Mesendoderm (in vitro differentiated cells): ENCODE results near the gene SDK2.

Experiments used
- DNase-seq: peaks from one replicate; pipeline ENCODE4 v3.0.0; 2013
- H2AK5ac ChIP-seq: 2 replicates; pipeline ENCODE4 v1.6.1; 2013; ENCODE audit warnings: low read length, inconsistent platforms
- H2BK120ac ChIP-seq: 2 replicates; pipeline ENCODE4 v1.6.1; 2013; ENCODE audit warnings: low read depth, mild to moderate bottlenecking, low read length, moderate library complexity, mixed read lengths
- H2BK15ac ChIP-seq: replicated peaks from 2 replicates; pipeline ENCODE4 v1.6.1; 2013; ENCODE audit warnings: low read depth, mild to moderate bottlenecking, moderate library complexity
- H2BK5ac ChIP-seq: 2 replicates; pipeline ENCODE4 v1.6.1; 2013; ENCODE audit warnings: low read length, inconsistent platforms
- H3K18ac ChIP-seq: 2 replicates; pipeline ENCODE4 v1.6.1; 2013; ENCODE audit warnings: mild to moderate bottlenecking, low read length, mixed read lengths
- H3K23ac ChIP-seq: one replicate; pipeline ENCODE4 v1.6.1; 2013; ENCODE audit warnings: low read length
- H3K27ac ChIP-seq: 2 replicates; pipeline ENCODE4 v1.5.1; 2013; ENCODE audit warnings: low read depth, mild to moderate bottlenecking, inconsistent platforms, low read length, moderate library complexity
- H3K27me3 ChIP-seq: 2 replicates; pipeline ENCODE4 v1.6.1; 2013; ENCODE audit warnings: low read length, control low read depth, mild to moderate bottlenecking, inconsistent platforms; ENCODE audit not compliant: insufficient read depth, poor library complexity
- H3K36me3 ChIP-seq: 2 replicates; pipeline ENCODE4 v1.6.1; 2013; ENCODE audit warnings: low read length, inconsistent platforms; ENCODE audit not compliant: control insufficient read depth, insufficient read depth
- H3K4ac ChIP-seq: one replicate; pipeline ENCODE4 v1.6.1; 2013; ENCODE audit warnings: low read depth, mild to moderate bottlenecking, low read length, moderate library complexity
- H3K4me1 ChIP-seq: 2 replicates; pipeline ENCODE4 v1.6.1; 2013; ENCODE audit warnings: low read depth, low read length, inconsistent platforms; ENCODE audit not compliant: control insufficient read depth
- H3K4me2 ChIP-seq: 2 replicates; pipeline ENCODE4 v1.6.1; 2013; ENCODE audit warnings: low read length
- H3K4me3 ChIP-seq: 2 replicates; pipeline ENCODE4 v1.5.1; 2013; ENCODE audit warnings: mild to moderate bottlenecking, low read length
- H3K56ac ChIP-seq: one replicate; pipeline ENCODE4 v1.6.1; 2013; ENCODE audit warnings: low read length
- H3K79me1 ChIP-seq: 2 replicates; pipeline ENCODE4 v1.6.1; 2013; ENCODE audit warnings: low read length, inconsistent platforms
- H3K79me2 ChIP-seq: 2 replicates; pipeline ENCODE4 v1.6.1; 2013; ENCODE audit warnings: mild to moderate bottlenecking, low read length; ENCODE audit not compliant: control insufficient read depth, insufficient read depth
- H3K9ac ChIP-seq: 2 replicates; pipeline ENCODE4 v1.6.1; 2013; ENCODE audit warnings: low read length, inconsistent platforms
- H4K5ac ChIP-seq: one replicate; pipeline ENCODE4 v1.6.1; 2013; ENCODE audit warnings: low read length
- H4K8ac ChIP-seq: one replicate; pipeline ENCODE4 v1.6.1; 2013; ENCODE audit warnings: low read depth, mild to moderate bottlenecking, control low read depth, low read length, moderate library complexity
- WGBS: extraction: QIAGEN DNeasy Blood & Tissue Kit; methylation state at CpG from one replicate; pipeline ENCODE4 v1.1.7; 2013; ENCODE audit warnings: low lambda C conversion rate, missing lambda C conversion rate; ENCODE audit not compliant: insufficient coverage; ENCODE audit errors: extremely low coverage; 5-methylcytosine and 5-hydroxymethylcytosine counted together

The SDK2 gene

GRCh38 chr17:73352261-73352660, 292.0 kb downstream of the SDK2 start:
- Histone ChIP-seq H3K4ac (no peak overlapping the region), H3K18ac (no peak overlapping the region), H4K5ac (no peak overlapping the region), H3K23ac (no peak overlapping the region), H2BK5ac (peak overlapping the region; percentile 30), H3K27me3 (no peaks in the 10 kb centered on the region), H3K4me2 (no peak overlapping the region), H3K4me3 (no peak overlapping the region), H3K79me1 (no peaks in the 10 kb centered on the region), H2BK120ac (no peak overlapping the region), H3K36me3 (no peaks in the 10 kb centered on the region), H2AK5ac (no peak overlapping the region), H3K27ac (no peak overlapping the region), H2BK15ac (no peak overlapping the region), H3K56ac (no peak overlapping the region), H3K4me1 (no peaks in the 10 kb centered on the region), H3K9ac (no peak overlapping the region), H4K8ac (no peak overlapping the region), H3K79me2 (no peaks in the 10 kb centered on the region)
- DNase-seq: no peak
- no CpG with 5 or more reads among the region's 13 CpGs for WGBS

GRCh38 chr17:73351764-73352163, 292.5 kb downstream of the SDK2 start:
- H3K18ac ChIP-seq: no peak overlapping the region
- no peaks in the 10 kb centered on the region for H3K27me3 ChIP-seq
- no CpG with 5 or more reads among the region's 3 CpGs for WGBS
- H3K4me1 ChIP-seq: no peaks in the 10 kb centered on the region
- no peak overlapping the region for H3K4ac ChIP-seq
- H3K4me3 ChIP-seq: no peak overlapping the region
- H2BK15ac ChIP-seq: no peak overlapping the region
- H3K4me2 ChIP-seq: no peak overlapping the region
- no peak overlapping the region for H4K8ac ChIP-seq
- peak; percentile 59 for DNase-seq
- H3K79me2 ChIP-seq: no peaks in the 10 kb centered on the region
- no peak overlapping the region for H2BK120ac ChIP-seq
- no peak overlapping the region for H2BK5ac ChIP-seq
- no peaks in the 10 kb centered on the region for H3K79me1 ChIP-seq
- no peaks in the 10 kb centered on the region for H3K36me3 ChIP-seq
- no peak overlapping the region for H3K27ac ChIP-seq
- no peak overlapping the region for H4K5ac ChIP-seq
- no peak overlapping the region for H3K23ac ChIP-seq
- H2AK5ac ChIP-seq: no peak overlapping the region
- H3K9ac ChIP-seq: no peak overlapping the region
- no peak overlapping the region for H3K56ac ChIP-seq

- no peak overlapping the region for H2AK5ac ChIP-seq
- H3K79me1 ChIP-seq: no peaks in the 10 kb centered on the region
- H3K36me3 ChIP-seq: no peaks in the 10 kb centered on the region
Observed at GRCh38 chr17:73350864-73351263, 293.4 kb downstream of the SDK2 start.

GRCh38 chr17:73349647-73350046, 294.6 kb downstream of the SDK2 start:
- H3K4me1 ChIP-seq: peaks cover 1% of the 10 kb centered on the region
- H3K79me1 ChIP-seq: no peaks in the 10 kb centered on the region
- no peaks in the 10 kb centered on the region for H3K27me3 ChIP-seq
- H2BK5ac ChIP-seq: no peak overlapping the region
- H3K36me3 ChIP-seq: no peaks in the 10 kb centered on the region
- H3K18ac ChIP-seq: no peak overlapping the region
- no peak overlapping the region for H2BK15ac ChIP-seq
- H3K4me2 ChIP-seq: no peak overlapping the region
- H3K23ac ChIP-seq: no peak overlapping the region
- no peaks in the 10 kb centered on the region for H3K79me2 ChIP-seq
- no peak overlapping the region for H3K4me3 ChIP-seq
- no peak overlapping the region for H3K9ac ChIP-seq
- no peak overlapping the region for H2AK5ac ChIP-seq
- no peak overlapping the region for H3K4ac ChIP-seq
- DNase-seq: no peak
- H3K27ac ChIP-seq: no peak overlapping the region
- WGBS: no CpG with 5 or more reads among the region's 9 CpGs
- H3K56ac ChIP-seq: no peak overlapping the region
- H4K8ac ChIP-seq: no peak overlapping the region
- no peak overlapping the region for H2BK120ac ChIP-seq
- no peak overlapping the region for H4K5ac ChIP-seq

More at GRCh38 chr17:73350864-73351263, 293.4 kb downstream of the SDK2 start:
- Histone ChIP-seq H3K56ac (no peak overlapping the region), H3K27ac (no peak overlapping the region), H3K23ac (no peak overlapping the region), H2BK120ac (no peak overlapping the region), H3K4ac (no peak overlapping the region), H3K9ac (no peak overlapping the region), H4K5ac (no peak overlapping the region), H3K18ac (no peak overlapping the region), H3K4me3 (no peak overlapping the region), H3K4me1 (no peaks in the 10 kb centered on the region), H2BK5ac (no peak overlapping the region), H2BK15ac (no peak overlapping the region), H3K79me2 (no peaks in the 10 kb centered on the region), H3K4me2 (no peak overlapping the region), H4K8ac (no peak overlapping the region), H3K27me3 (no peaks in the 10 kb centered on the region)
- no CpG with 5 or more reads among the region's 5 CpGs for WGBS
- DNase-seq: no peak

- no peaks in the 10 kb centered on the region for H3K79me2 ChIP-seq
- H4K5ac ChIP-seq: no peak overlapping the region
- no peak overlapping the region for H4K8ac ChIP-seq
- no peak overlapping the region for H3K4ac ChIP-seq
- H3K4me1 ChIP-seq: peaks cover 3% of the 10 kb centered on the region
- H3K9ac ChIP-seq: peak overlapping the region; percentile 10
- H2AK5ac ChIP-seq: no peak overlapping the region
- H3K4me2 ChIP-seq: no peak overlapping the region
- no peaks in the 10 kb centered on the region for H3K79me1 ChIP-seq
- no peak overlapping the region for H2BK120ac ChIP-seq
- H3K23ac ChIP-seq: no peak overlapping the region
- H3K18ac ChIP-seq: no peak overlapping the region
- H3K36me3 ChIP-seq: no peaks in the 10 kb centered on the region
- DNase-seq: peak; percentile 34
- H2BK15ac ChIP-seq: no peak overlapping the region
- peak overlapping the region; percentile 7 for H3K27ac ChIP-seq
- no CpG with 5 or more reads among the region's 6 CpGs for WGBS
- H3K4me3 ChIP-seq: no peak overlapping the region
- peak overlapping the region; percentile 52 for H3K56ac ChIP-seq
- H2BK5ac ChIP-seq: no peak overlapping the region
- no peaks in the 10 kb centered on the region for H3K27me3 ChIP-seq
Observed at GRCh38 chr17:73349138-73349537, 295.1 kb downstream of the SDK2 start.

GRCh38 chr17:73348829-73349095, 295.5 kb downstream of the SDK2 start:
- Histone ChIP-seq H3K36me3 (no peaks in the 10 kb centered on the region), H2BK15ac (no peak overlapping the region), H3K79me1 (no peaks in the 10 kb centered on the region), H2AK5ac (no peak overlapping the region), H3K4me3 (no peak overlapping the region), H3K79me2 (no peaks in the 10 kb centered on the region), H3K4me1 (peaks cover 3% of the 10 kb centered on the region), H3K27me3 (no peaks in the 10 kb centered on the region), H3K4me2 (no peak overlapping the region), H3K18ac (no peak overlapping the region), H4K8ac (no peak overlapping the region), H3K56ac (peak overlapping the region; percentile 52), H3K23ac (no peak overlapping the region), H4K5ac (no peak overlapping the region), H3K4ac (no peak overlapping the region), H3K27ac (no peak overlapping the region), H3K9ac (peak overlapping the region; percentile 10), H2BK5ac (no peak overlapping the region), H2BK120ac (no peak overlapping the region)
- no CpG with 5 or more reads among the region's 4 CpGs for WGBS
- DNase-seq: no peak
